Lower lobe of right lung (tissue), 2 donors: Measurements from ENCODE around the gene PTPRK. TPM values are rescaled to one million over a fixed set of nuclear protein-coding genes. Genes with fewer than 3 reads are reported as not detected.

Experiments used
- ATAC-seq, 2 donors: fragments of 200-7000 bp; cut with Tn5 transposase; one replicate each; pipeline ENCODE4 v1.9.1; 2020 to 2022; ENCODE audit warnings: mild to moderate bottlenecking in 2 of 2, moderate library complexity in 2 of 2
- DNase-seq: peaks from one replicate; pipeline ENCODE4 v3.0.0-alpha.2; 2020
- H3K27ac ChIP-seq: fragments of 200-600 bp; one replicate; pipeline ENCODE4 v1.8.0; 2022
- H3K27me3 ChIP-seq: fragments of 200-600 bp; one replicate; pipeline ENCODE4 v1.8.0; 2022; ENCODE audit warnings: low read depth
- H3K36me3 ChIP-seq: fragments of 200-600 bp; one replicate; pipeline ENCODE4 v1.8.0; 2022; ENCODE audit warnings: mild to moderate bottlenecking
- H3K4me1 ChIP-seq: fragments of 200-600 bp; one replicate; pipeline ENCODE4 v1.8.0; 2022
- H3K4me3 ChIP-seq: fragments of 200-600 bp; one replicate; pipeline ENCODE4 v1.8.0; 2022; ENCODE audit warnings: mild to moderate bottlenecking
- H3K9me3 ChIP-seq: fragments of 200-600 bp; one replicate; pipeline ENCODE4 v1.8.0; 2022
- CTCF ChIP-seq: fragments of 200-600 bp; IDR thresholded peaks from one replicate; pipeline ENCODE4 v1.8.0; 2022; ENCODE audit warnings: antibody characterized with exemption, mild to moderate bottlenecking
- intact Hi-C: fragments of 100-400 bp; cut with DNase I; formaldehyde crosslinking; loops from one replicate; pipeline ENCODE4 v1.11.0; 2022
- total RNA-seq: library from RNA; stranded (reverse); fragmentation: NEBNext Ultra II Directional; extraction: Animal tissue kit (Norgen Biotek cat#: 25700); gene quantifications from one replicate; pipeline ENCODE4 v1.2.1, GENCODE V29; 2021
- donor health status: DM: no; HTN: yes; CAD: no; lungs with severe emphysema.

Gene PTPRK
- total RNA-seq, 1 donor from 2014 or later = 62.7 TPM

GRCh38 chr6:128465368-128466343 is 54.7 kb downstream of the PTPRK start:
- H3K4me3 ChIP-seq = no peak overlapping the region
- H3K9me3 ChIP-seq = no peaks in the 10 kb centered on the region
- H3K27me3 ChIP-seq = no peaks in the 10 kb centered on the region
- peaks cover 8% of the 10 kb centered on the region for H3K4me1 ChIP-seq
- H3K27ac ChIP-seq = no peak overlapping the region
- intact Hi-C loops = no loop called here
- no peaks in the 10 kb centered on the region for H3K36me3 ChIP-seq
- DNase-seq (no peak), ATAC-seq (no peak)
- no peak for TF ChIP-seq CTCF

- H3K9me3 ChIP-seq = no peaks in the 10 kb centered on the region
- H3K36me3 ChIP-seq = no peaks in the 10 kb centered on the region
- intact Hi-C loops = no loop called here
- ATAC-seq = no peak
- H3K27me3 ChIP-seq = no peaks in the 10 kb centered on the region
- no peak for TF ChIP-seq CTCF
- no peak overlapping the region for H3K4me3 ChIP-seq
- peaks cover 8% of the 10 kb centered on the region for H3K4me1 ChIP-seq
- no peak overlapping the region for H3K27ac ChIP-seq
- DNase-seq = no peak
These were observed 55.6 kb downstream of the PTPRK start for GRCh38 chr6:128464790-128465189.

GRCh38 chr6:128463942-128464341 is 56.5 kb downstream of the PTPRK start:
- Histone ChIP-seq H3K4me1 (peaks cover 8% of the 10 kb centered on the region), H3K27me3 (no peaks in the 10 kb centered on the region), H3K9me3 (no peaks in the 10 kb centered on the region), H3K4me3 (no peak overlapping the region), H3K36me3 (no peaks in the 10 kb centered on the region), H3K27ac (no peak overlapping the region)
- ATAC-seq (peak in 1 of 2 donors; percentile 53), DNase-seq (no peak)
- TF ChIP-seq CTCF = no peak
- intact Hi-C loops = no loop called here

GRCh38 chr6:128461501-128461900 is 58.9 kb downstream of the PTPRK start:
- DNase-seq (no peak), ATAC-seq (peak in 1 of 2 donors; percentile 40)
- no peaks in the 10 kb centered on the region for H3K9me3 ChIP-seq
- no peak for TF ChIP-seq CTCF
- intact Hi-C loops = no loop called here
- no peaks in the 10 kb centered on the region for H3K27me3 ChIP-seq
- no peak overlapping the region for H3K4me3 ChIP-seq
- no peak overlapping the region for H3K27ac ChIP-seq
- no peaks in the 10 kb centered on the region for H3K36me3 ChIP-seq
- peaks cover 8% of the 10 kb centered on the region for H3K4me1 ChIP-seq

GRCh38 chr6:128456510-128457230 is 63.7 kb downstream of the PTPRK start:
- H3K4me1 ChIP-seq = no peaks in the 10 kb centered on the region
- no peak overlapping the region for H3K4me3 ChIP-seq
- H3K27ac ChIP-seq = no peak overlapping the region
- intact Hi-C loops = no loop called here
- DNase-seq (no peak), ATAC-seq (no peak)
- H3K36me3 ChIP-seq = no peaks in the 10 kb centered on the region
- no peak for TF ChIP-seq CTCF
- no peaks in the 10 kb centered on the region for H3K27me3 ChIP-seq
- H3K9me3 ChIP-seq = no peaks in the 10 kb centered on the region
